Measurements from ENCODE around the gene RAD23B.

RAD23B gene

DNA sequence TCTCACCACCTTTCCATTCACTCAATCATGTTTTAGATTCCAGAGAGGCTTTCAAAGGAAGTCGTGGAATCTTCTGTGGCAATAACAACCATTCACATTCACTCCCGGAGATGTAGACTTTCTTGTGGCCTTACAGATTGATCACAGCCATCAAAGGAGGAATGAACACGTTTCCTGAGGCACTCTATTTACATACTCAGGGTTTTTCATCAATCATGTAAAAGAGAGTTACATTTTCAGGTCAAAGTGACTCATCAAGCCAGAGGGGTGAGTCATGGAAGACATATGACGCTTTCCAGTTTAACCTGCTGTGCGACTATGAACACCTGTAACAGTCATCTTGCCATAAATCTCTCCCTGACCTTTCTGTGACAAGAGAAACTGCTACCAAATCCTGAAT is 39.3 kb upstream of the RAD23B start:
- DNase-seq (ENCODE audit: low read depth in 2 of 2), result peak in 1 of 2 donors; percentile 56
- no peak overlapping the region for H3K4me3 ChIP-seq (replicated peaks in 1 of 2; ENCODE audit: low read depth in 2 of 2, low read length in 2 of 2)
- TF ChIP-seq, protein P1, sequence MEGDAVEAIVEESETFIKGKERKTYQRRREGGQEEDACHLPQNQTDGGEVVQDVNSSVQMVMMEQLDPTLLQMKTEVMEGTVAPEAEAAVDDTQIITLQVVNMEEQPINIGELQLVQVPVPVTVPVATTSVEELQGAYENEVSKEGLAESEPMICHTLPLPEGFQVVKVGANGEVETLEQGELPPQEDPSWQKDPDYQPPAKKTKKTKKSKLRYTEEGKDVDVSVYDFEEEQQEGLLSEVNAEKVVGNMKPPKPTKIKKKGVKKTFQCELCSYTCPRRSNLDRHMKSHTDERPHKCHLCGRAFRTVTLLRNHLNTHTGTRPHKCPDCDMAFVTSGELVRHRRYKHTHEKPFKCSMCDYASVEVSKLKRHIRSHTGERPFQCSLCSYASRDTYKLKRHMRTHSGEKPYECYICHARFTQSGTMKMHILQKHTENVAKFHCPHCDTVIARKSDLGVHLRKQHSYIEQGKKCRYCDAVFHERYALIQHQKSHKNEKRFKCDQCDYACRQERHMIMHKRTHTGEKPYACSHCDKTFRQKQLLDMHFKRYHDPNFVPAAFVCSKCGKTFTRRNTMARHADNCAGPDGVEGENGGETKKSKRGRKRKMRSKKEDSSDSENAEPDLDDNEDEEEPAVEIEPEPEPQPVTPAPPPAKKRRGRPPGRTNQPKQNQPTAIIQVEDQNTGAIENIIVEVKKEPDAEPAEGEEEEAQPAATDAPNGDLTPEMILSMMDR (IDR thresholded peaks at IDR 0.05; ENCODE audit: low read depth, low read length), result no peak

DNA sequence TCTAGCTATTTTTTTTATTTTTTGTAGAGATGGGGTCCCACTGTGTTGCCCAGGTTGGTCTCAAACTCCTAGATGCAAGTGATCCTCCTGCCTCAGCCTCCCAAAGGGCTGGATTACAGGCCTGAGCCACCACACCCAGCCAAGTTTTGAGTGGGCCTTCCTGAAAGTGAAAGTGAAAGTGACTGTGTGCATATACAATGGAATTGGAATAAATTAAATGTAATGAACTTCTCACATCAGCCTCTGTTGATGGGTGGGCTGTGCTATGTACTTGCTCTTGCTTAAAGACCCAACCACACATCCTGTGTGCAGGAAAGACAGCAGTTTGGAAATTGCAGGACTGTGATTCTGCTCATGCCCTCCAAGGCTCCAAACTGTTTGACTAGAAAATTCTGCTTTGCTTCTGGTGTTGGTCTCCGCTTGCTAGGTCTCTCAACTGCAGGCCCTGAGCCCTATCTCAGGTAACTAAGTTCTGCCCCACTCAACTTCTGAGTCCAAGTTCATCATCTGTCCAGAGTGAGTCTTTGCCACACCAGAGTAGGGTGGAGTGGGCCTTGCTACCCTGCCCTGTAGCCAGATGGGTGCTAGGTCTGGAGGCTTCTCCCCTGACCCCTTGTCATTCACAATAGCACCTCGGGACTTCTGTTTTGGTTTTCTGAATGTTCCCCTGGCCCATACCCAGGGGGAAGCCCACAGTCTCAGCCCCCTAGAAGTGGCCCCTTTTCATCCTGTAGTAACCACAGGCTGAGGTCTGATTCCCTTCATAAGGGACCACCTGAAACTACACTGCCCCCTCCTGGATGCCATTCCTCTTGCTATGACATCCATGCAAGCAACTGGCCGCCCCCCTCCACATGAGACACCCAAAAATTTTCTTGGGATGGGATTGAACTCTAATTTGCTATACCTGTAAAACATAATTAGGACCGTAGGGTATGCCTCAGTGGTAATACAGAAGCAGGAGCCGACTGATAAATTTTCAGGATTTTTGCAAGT is 36.5 kb upstream of the RAD23B start:
- TF ChIP-seq, protein P1 (IDR thresholded peaks at IDR 0.05; ENCODE audit: low read depth, low read length), result no peak
- DNase-seq (ENCODE audit: low read depth in 2 of 2), result no peak
- H3K4me3 ChIP-seq (replicated peaks in 1 of 2; ENCODE audit: low read depth in 2 of 2, low read length in 2 of 2), result no peak overlapping the region

DNA sequence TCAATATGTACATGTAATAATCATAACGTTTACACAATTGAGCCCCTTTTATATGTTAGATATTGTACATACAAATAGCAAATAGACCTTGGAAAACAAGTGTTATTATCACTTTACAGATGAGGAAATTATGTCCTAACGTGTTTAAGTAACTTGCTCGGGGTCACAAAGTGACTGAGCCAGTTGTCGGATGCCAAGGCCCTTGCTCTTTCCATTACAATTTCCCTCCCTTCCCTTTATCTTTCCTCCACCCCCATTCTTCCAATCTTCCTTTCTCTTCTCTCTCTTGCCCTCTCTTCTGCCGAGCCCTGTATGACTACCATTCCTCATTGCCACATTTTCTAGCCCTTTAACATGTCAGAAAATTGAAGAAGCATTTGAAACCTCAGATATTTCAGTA is 34.4 kb upstream of the RAD23B start:
- DNase-seq (ENCODE audit: low read depth in 2 of 2), result no peak
- H3K4me3 ChIP-seq (replicated peaks in 1 of 2; ENCODE audit: low read depth in 2 of 2, low read length in 2 of 2), result no peak overlapping the region
- TF ChIP-seq, protein P1 (IDR thresholded peaks at IDR 0.05; ENCODE audit: low read depth, low read length), result no peak

DNA sequence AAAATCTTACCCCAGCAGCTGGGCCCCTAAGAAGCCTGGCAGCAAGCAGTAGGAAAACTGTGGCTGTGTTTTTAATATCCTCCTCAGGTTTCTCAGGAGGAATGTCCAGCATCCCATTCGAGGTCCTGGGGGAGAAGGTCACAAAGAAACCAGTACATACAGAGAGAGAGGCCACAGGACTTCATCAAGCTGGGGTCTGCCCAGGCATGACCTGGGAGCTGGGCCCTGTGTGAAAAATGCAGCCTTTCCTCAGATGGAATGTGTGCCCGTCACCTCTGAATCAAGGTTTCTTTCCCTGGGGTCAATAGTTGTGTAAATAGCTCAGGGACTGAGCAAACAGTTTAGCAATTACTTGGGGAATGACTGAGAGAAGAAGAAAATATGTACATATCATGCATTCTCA is 33.9 kb upstream of the RAD23B start:
- no peak overlapping the region for H3K4me3 ChIP-seq (replicated peaks in 1 of 2; ENCODE audit: low read depth in 2 of 2, low read length in 2 of 2)
- DNase-seq (ENCODE audit: low read depth in 2 of 2), result peak in 1 of 2 donors; percentile 46
- TF ChIP-seq, protein P1 (IDR thresholded peaks at IDR 0.05; ENCODE audit: low read depth, low read length), result no peak

DNA sequence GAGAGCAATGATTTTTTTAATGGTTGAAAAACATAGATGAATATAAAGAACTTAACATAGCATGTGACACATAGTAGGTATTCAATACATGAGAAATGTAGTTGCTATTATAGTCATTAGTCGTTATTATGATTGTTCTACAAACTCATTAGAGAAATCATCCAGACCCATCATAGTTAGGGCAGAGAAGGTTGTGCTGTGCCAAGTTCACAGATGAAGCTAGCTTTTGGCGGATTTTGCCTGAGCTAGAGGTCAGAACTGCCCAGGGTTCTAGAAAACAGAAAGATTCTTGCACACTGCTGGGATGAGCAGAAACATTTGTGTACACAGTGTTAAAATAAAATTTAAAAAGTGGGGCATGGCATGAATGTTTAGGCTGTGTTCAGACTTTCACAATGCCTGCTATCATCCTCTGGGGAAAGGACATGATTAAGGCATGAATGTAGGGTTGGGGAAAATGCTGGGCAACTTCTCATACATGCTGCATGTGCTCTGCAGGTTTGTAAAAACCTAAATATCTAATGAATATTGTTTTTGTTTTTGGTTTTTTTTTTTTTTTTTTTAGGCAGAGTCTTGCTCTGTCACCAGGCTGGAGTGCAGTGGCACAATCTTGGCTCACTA is 33.3 kb upstream of the RAD23B start:
- no peak overlapping the region for H3K4me3 ChIP-seq (replicated peaks in 1 of 2; ENCODE audit: low read depth in 2 of 2, low read length in 2 of 2)
- TF ChIP-seq, protein P1 (IDR thresholded peaks at IDR 0.05; ENCODE audit: low read depth, low read length), result no peak
- peak in 1 of 2 donors; percentile 57 for DNase-seq (ENCODE audit: low read depth in 2 of 2)

DNA sequence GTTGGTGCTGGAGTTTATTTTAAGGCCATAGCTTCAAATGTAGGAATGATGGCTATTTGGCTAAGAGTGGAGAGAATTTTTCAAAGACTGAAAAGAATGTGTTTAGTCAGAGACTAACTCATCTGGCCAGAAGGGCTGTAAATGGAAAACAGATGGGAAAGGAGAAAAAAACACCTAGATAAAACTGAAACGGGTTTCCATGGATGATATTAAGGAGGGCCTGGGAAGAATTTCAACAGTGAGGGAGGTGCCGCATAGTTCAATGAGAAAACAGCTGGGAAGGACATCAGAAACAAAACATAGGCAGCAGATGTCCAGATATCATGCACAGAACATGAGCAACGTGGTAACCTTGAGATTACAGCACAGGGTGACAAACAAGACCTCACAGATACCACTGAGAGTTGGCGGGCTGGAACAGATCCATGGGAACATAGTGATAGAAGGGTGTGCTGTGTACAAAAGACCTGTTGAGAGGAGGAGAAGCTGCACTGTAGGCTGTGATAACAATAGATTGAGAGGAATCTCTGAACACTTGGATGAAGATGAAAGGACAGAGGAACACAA is 31.2 kb upstream of the RAD23B start:
- TF ChIP-seq, protein P1 (IDR thresholded peaks at IDR 0.05; ENCODE audit: low read depth, low read length), result no peak
- no peak overlapping the region for H3K4me3 ChIP-seq (replicated peaks in 1 of 2; ENCODE audit: low read depth in 2 of 2, low read length in 2 of 2)
- peak; percentile 88 to 89 for DNase-seq (ENCODE audit: low read depth in 2 of 2)
